CD8-positive, alpha-beta memory T cell (primary cell): ENCODE results near the gene PLIN1. TPM values are rescaled to one million over a fixed set of nuclear protein-coding genes. Genes with fewer than 3 reads are reported as not detected.

Experiments used
- CTCF ChIA-PET: fragments of 350-600 bp; sonication (Branson Sonifier 250); formaldehyde crosslinking; loops from one replicate; lab custom pipeline; 2021; ENCODE audit warnings: antibody characterized with exemption; lab: Charles Lee
- POLR2A ChIA-PET: fragments of 350-600 bp; sonication (Branson Sonifier 250); formaldehyde crosslinking; loops from one replicate; lab custom pipeline; 2021; ENCODE audit warnings: antibody characterized with exemption; lab: Charles Lee
- DNase-seq, 5 donors: peaks; one replicate each; pipeline versions ENCODE4 v3.0.0 to v3.0.0-alpha.2; 2020 to 2022; ENCODE audit warnings: mixed read lengths in 1 of 5
- H3K27ac ChIP-seq: one replicate; pipeline ENCODE4 v1.7.0; 2013; ENCODE audit warnings: low read depth, mild to moderate bottlenecking, low read length, moderate library complexity
- H3K27me3 ChIP-seq: 2 replicates; pipeline ENCODE4 v1.7.0; 2013; ENCODE audit warnings: low read length, mild to moderate bottlenecking; ENCODE audit not compliant: insufficient read depth, poor library complexity, severe bottlenecking
- H3K36me3 ChIP-seq: 2 replicates; pipeline ENCODE4 v1.7.0; 2013; ENCODE audit warnings: mild to moderate bottlenecking, low read length, moderate library complexity; ENCODE audit not compliant: insufficient read depth
- H3K4me1 ChIP-seq: 2 replicates; pipeline ENCODE4 v1.7.0; 2013; ENCODE audit warnings: mild to moderate bottlenecking, low read length, moderate library complexity; ENCODE audit not compliant: insufficient read depth
- H3K4me3 ChIP-seq: 2 replicates; pipeline ENCODE4 v1.7.0; 2013; ENCODE audit warnings: mild to moderate bottlenecking, low read length
- H3K9me3 ChIP-seq: 2 replicates; pipeline ENCODE4 v1.7.0; 2013; ENCODE audit warnings: mild to moderate bottlenecking, low read length
- H3K27ac Mint-ChIP-seq, 8 donors: one replicate each; pipeline ENCODE4 v1.8.0; 2020 to 2021; ENCODE audit warnings: mixed read lengths in 8 of 8, mild to moderate bottlenecking in 6 of 8, inconsistent platforms in 3 of 8, moderate library complexity in 3 of 8
- H3K27me3 Mint-ChIP-seq, 2 donors: one replicate each; pipeline ENCODE4 v1.8.0; 2020 to 2021; ENCODE audit warnings: mixed read lengths in 2 of 2, mild to moderate bottlenecking in 1 of 2, moderate library complexity in 1 of 2
- H3K36me3 Mint-ChIP-seq, 3 donors: one replicate each; pipeline ENCODE4 v1.8.0; 2020 to 2021; ENCODE audit warnings: mixed read lengths in 3 of 3, inconsistent platforms in 1 of 3, mild to moderate bottlenecking in 1 of 3
- H3K4me1 Mint-ChIP-seq, 3 donors: one replicate each; pipeline ENCODE4 v1.8.0; 2020 to 2021; ENCODE audit warnings: mixed read lengths in 3 of 3, inconsistent platforms in 1 of 3, mild to moderate bottlenecking in 1 of 3
- H3K4me3 Mint-ChIP-seq, 7 donors: one replicate each; pipeline ENCODE4 v1.8.0; 2020 to 2021; ENCODE audit warnings: mixed read lengths in 7 of 7, mild to moderate bottlenecking in 6 of 7, moderate library complexity in 4 of 7, inconsistent platforms in 2 of 7
- H3K9me3 Mint-ChIP-seq, 5 donors: one replicate each; pipeline ENCODE4 v1.8.0; 2020 to 2022; ENCODE audit warnings: mixed read lengths in 5 of 5, mild to moderate bottlenecking in 3 of 5, moderate library complexity in 2 of 5, inconsistent platforms in 1 of 5
- polyA plus RNA-seq: library from polyadenylated mRNA; unstranded; fragments of 300-500 nt; fragmentation: Illumina TruSeq; gene quantifications from one replicate; pipeline ENCODE4 v1.2.3, GENCODE V29; 2021
- total RNA-seq, 2 experiments: library from RNA; stranded (reverse); gene quantifications; one replicate each; pipeline ENCODE4 v1.2.3, GENCODE V29; 2021

The PLIN1 gene
- total and polyA plus RNA-seq, 3 experiments from 2014 or later, result 0.35 to 0.50 TPM; not detected in 1

GRCh38 chr15:89680282-89680873 lies 1.2 kb upstream of the PLIN1 start:
- H3K4me3 ChIP-seq, result no peak overlapping the region
- POLR2A ChIA-PET, result no interaction called here
- no peak for DNase-seq
- H3K27me3 ChIP-seq, result no peaks in the 10 kb centered on the region
- peaks cover 7 to 21% (median 19%) of the 10 kb centered on the region in 3 donors for H3K36me3 Mint-ChIP-seq
- H3K4me1 ChIP-seq, result no peaks in the 10 kb centered on the region
- no peak overlapping the region for H3K4me3 Mint-ChIP-seq
- H3K36me3 ChIP-seq, result no peaks in the 10 kb centered on the region
- H3K9me3 Mint-ChIP-seq, result no peaks in the 10 kb centered on the region
- no peaks in the 10 kb centered on the region for H3K9me3 ChIP-seq
- CTCF ChIA-PET, result no interaction called here
- H3K4me1 Mint-ChIP-seq, result no peaks in the 10 kb centered on the region
- no peak overlapping the region for H3K27ac Mint-ChIP-seq
- no peak overlapping the region for H3K27ac ChIP-seq
- H3K27me3 Mint-ChIP-seq, result peaks cover 0 to 2% of the 10 kb centered on the region in 2 donors

GRCh38 chr15:89677381-89677780 lies 1.8 kb downstream of the PLIN1 start:
- Mint-ChIP-seq H3K9me3 (no peaks in the 10 kb centered on the region), H3K4me1 (no peaks in the 10 kb centered on the region), H3K4me3 (no peak overlapping the region), H3K36me3 (peaks cover 0 to 9% (median 5%) of the 10 kb centered on the region in 3 donors), H3K27me3 (peaks cover 2 to 8% of the 10 kb centered on the region in 2 donors), H3K27ac (no peak overlapping the region)
- POLR2A ChIA-PET, result no interaction called here
- Histone ChIP-seq H3K36me3 (no peaks in the 10 kb centered on the region), H3K4me1 (no peaks in the 10 kb centered on the region), H3K9me3 (no peaks in the 10 kb centered on the region), H3K27ac (no peak overlapping the region), H3K27me3 (no peaks in the 10 kb centered on the region), H3K4me3 (no peak overlapping the region)
- CTCF ChIA-PET, result no interaction called here
- DNase-seq, result no peak

GRCh38 chr15:89675606-89676005 lies 3.6 kb downstream of the PLIN1 start:
- H3K36me3 ChIP-seq, result no peaks in the 10 kb centered on the region
- H3K4me1 ChIP-seq, result no peaks in the 10 kb centered on the region
- H3K36me3 Mint-ChIP-seq, result peaks cover 0 to 4% (median 0%) of the 10 kb centered on the region in 3 donors
- H3K27me3 Mint-ChIP-seq, result peaks cover 2 to 8% of the 10 kb centered on the region in 2 donors
- peak overlapping the region in 1 of 8 donors; percentile 47 for H3K27ac Mint-ChIP-seq
- H3K9me3 Mint-ChIP-seq, result no peaks in the 10 kb centered on the region
- no peak overlapping the region for H3K4me3 Mint-ChIP-seq
- H3K27me3 ChIP-seq, result no peaks in the 10 kb centered on the region
- no peak for DNase-seq
- no peak overlapping the region for H3K4me3 ChIP-seq
- no peaks in the 10 kb centered on the region for H3K4me1 Mint-ChIP-seq
- no peaks in the 10 kb centered on the region for H3K9me3 ChIP-seq
- ChIA-PET CTCF (no interaction called here), POLR2A (no interaction called here)
- H3K27ac ChIP-seq, result no peak overlapping the region

GRCh38 chr15:89674526-89674925 lies 4.6 kb downstream of the PLIN1 start:
- H3K9me3 ChIP-seq, result no peaks in the 10 kb centered on the region
- Mint-ChIP-seq H3K4me3 (no peak overlapping the region), H3K36me3 (peaks cover 0 to 2% (median 0%) of the 10 kb centered on the region in 3 donors), H3K27ac (no peak overlapping the region), H3K4me1 (no peaks in the 10 kb centered on the region), H3K27me3 (peaks cover 2 to 8% of the 10 kb centered on the region in 2 donors), H3K9me3 (no peaks in the 10 kb centered on the region)
- ChIA-PET POLR2A (no interaction called here), CTCF (no interaction called here)
- no peak overlapping the region for H3K27ac ChIP-seq
- H3K27me3 ChIP-seq, result no peaks in the 10 kb centered on the region
- H3K4me1 ChIP-seq, result no peaks in the 10 kb centered on the region
- no peaks in the 10 kb centered on the region for H3K36me3 ChIP-seq
- H3K4me3 ChIP-seq, result no peak overlapping the region
- no peak for DNase-seq

GRCh38 chr15:89673165-89673512 lies 6.0 kb downstream of the PLIN1 start:
- H3K36me3 ChIP-seq, result no peaks in the 10 kb centered on the region
- DNase-seq, result no peak
- H3K4me3 ChIP-seq, result no peak overlapping the region
- peaks cover 2 to 11% of the 10 kb centered on the region in 2 donors for H3K27me3 Mint-ChIP-seq
- no peak overlapping the region for H3K27ac ChIP-seq
- no peak overlapping the region for H3K27ac Mint-ChIP-seq
- H3K27me3 ChIP-seq, result no peaks in the 10 kb centered on the region
- no peaks in the 10 kb centered on the region for H3K4me1 Mint-ChIP-seq
- no peaks in the 10 kb centered on the region for H3K9me3 ChIP-seq
- H3K9me3 Mint-ChIP-seq, result no peaks in the 10 kb centered on the region
- no peaks in the 10 kb centered on the region for H3K4me1 ChIP-seq
- CTCF ChIA-PET, result no interaction called here
- no peak overlapping the region for H3K4me3 Mint-ChIP-seq
- POLR2A ChIA-PET, result no interaction called here
- H3K36me3 Mint-ChIP-seq, result peaks cover 0 to 2% (median 0%) of the 10 kb centered on the region in 3 donors

GRCh38 chr15:89672221-89673164 lies 6.7 kb downstream of the PLIN1 start:
- Mint-ChIP-seq H3K27me3 (peaks cover 2 to 15% of the 10 kb centered on the region in 2 donors), H3K9me3 (no peaks in the 10 kb centered on the region), H3K4me1 (no peaks in the 10 kb centered on the region), H3K36me3 (peaks cover 0 to 2% (median 0%) of the 10 kb centered on the region in 3 donors), H3K4me3 (no peak overlapping the region), H3K27ac (no peak overlapping the region)
- DNase-seq, result no peak
- POLR2A ChIA-PET, result no interaction called here
- no peak overlapping the region for H3K27ac ChIP-seq
- no peaks in the 10 kb centered on the region for H3K4me1 ChIP-seq
- no peak overlapping the region for H3K4me3 ChIP-seq
- no peaks in the 10 kb centered on the region for H3K27me3 ChIP-seq
- H3K9me3 ChIP-seq, result no peaks in the 10 kb centered on the region
- H3K36me3 ChIP-seq, result no peaks in the 10 kb centered on the region
- CTCF ChIA-PET, result no interaction called here

- Mint-ChIP-seq H3K36me3 (peaks cover 0 to 2% (median 0%) of the 10 kb centered on the region in 3 donors), H3K4me1 (no peaks in the 10 kb centered on the region), H3K4me3 (no peak overlapping the region), H3K27ac (peak overlapping the region in 1 of 8 donors; percentile 51), H3K27me3 (peaks cover 2 to 16% of the 10 kb centered on the region in 2 donors), H3K9me3 (no peaks in the 10 kb centered on the region)
- Histone ChIP-seq H3K4me1 (no peaks in the 10 kb centered on the region), H3K36me3 (no peaks in the 10 kb centered on the region), H3K4me3 (no peak overlapping the region), H3K9me3 (no peaks in the 10 kb centered on the region), H3K27ac (no peak overlapping the region), H3K27me3 (no peaks in the 10 kb centered on the region)
- POLR2A ChIA-PET, result no interaction called here
- no peak for DNase-seq
- CTCF ChIA-PET, result no interaction called here
These were observed 7.5 kb downstream of the PLIN1 start for GRCh38 chr15:89671687-89672086.

GRCh38 chr15:89670971-89671560 lies 8.1 kb downstream of the PLIN1 start:
- no peaks in the 10 kb centered on the region for H3K9me3 ChIP-seq
- H3K27me3 Mint-ChIP-seq, result peaks cover 0 to 22% of the 10 kb centered on the region in 2 donors
- no peaks in the 10 kb centered on the region for H3K4me1 Mint-ChIP-seq
- POLR2A ChIA-PET, result no interaction called here
- H3K4me3 Mint-ChIP-seq, result no peak overlapping the region
- no peak for DNase-seq
- no peaks in the 10 kb centered on the region for H3K36me3 ChIP-seq
- H3K4me1 ChIP-seq, result no peaks in the 10 kb centered on the region
- no peak overlapping the region for H3K4me3 ChIP-seq
- H3K27me3 ChIP-seq, result no peaks in the 10 kb centered on the region
- no peaks in the 10 kb centered on the region for H3K9me3 Mint-ChIP-seq
- H3K27ac ChIP-seq, result no peak overlapping the region
- H3K36me3 Mint-ChIP-seq, result peaks cover 0 to 2% (median 0%) of the 10 kb centered on the region in 3 donors
- CTCF ChIA-PET, result no interaction called here
- no peak overlapping the region for H3K27ac Mint-ChIP-seq
